HL-60 (cell line): ENCODE results near the gene YKT6.

ENCODE experiments used
- GABPA ChIP-seq: IDR thresholded peaks from 2 replicates; pipeline ENCODE4 v1.6.1; 2012; ENCODE audit warnings: low read depth
- POLR2AphosphoS5 ChIP-seq: IDR thresholded peaks from 2 replicates; pipeline ENCODE4 v1.6.1; 2012; ENCODE audit warnings: low read depth
- TF ChIP-seq, protein P1 (sequence below): IDR thresholded peaks from one replicate; pipeline ENCODE4 v1.5.1; 2011; ENCODE audit warnings: low read length, control low read depth, inconsistent platforms; ENCODE audit not compliant: insufficient read depth

DNA sequence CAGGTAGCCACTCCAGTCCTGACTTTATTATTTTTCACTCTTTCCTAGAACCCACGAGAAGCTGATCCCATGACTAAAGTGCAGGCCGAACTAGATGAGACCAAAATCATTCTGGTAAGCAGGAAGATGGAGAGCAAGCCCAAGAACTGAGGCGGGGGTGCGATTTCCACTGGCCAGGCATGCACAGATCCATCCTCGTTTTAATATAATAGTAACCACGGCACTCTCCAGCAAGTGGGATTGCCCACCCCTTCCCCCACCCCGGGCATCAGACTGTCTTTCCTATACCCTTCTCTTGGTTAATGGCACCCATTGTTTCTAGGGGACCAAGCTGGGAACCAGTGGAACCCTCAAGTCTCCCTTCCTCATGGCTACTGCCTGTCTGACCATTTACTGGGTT, 7.3 kb downstream of the YKT6 start:
- TF ChIP-seq, protein P1, sequence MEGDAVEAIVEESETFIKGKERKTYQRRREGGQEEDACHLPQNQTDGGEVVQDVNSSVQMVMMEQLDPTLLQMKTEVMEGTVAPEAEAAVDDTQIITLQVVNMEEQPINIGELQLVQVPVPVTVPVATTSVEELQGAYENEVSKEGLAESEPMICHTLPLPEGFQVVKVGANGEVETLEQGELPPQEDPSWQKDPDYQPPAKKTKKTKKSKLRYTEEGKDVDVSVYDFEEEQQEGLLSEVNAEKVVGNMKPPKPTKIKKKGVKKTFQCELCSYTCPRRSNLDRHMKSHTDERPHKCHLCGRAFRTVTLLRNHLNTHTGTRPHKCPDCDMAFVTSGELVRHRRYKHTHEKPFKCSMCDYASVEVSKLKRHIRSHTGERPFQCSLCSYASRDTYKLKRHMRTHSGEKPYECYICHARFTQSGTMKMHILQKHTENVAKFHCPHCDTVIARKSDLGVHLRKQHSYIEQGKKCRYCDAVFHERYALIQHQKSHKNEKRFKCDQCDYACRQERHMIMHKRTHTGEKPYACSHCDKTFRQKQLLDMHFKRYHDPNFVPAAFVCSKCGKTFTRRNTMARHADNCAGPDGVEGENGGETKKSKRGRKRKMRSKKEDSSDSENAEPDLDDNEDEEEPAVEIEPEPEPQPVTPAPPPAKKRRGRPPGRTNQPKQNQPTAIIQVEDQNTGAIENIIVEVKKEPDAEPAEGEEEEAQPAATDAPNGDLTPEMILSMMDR = no peak
- no peak for TF ChIP-seq GABPA
- no peak for TF ChIP-seq POLR2AphosphoS5
